Osteocyte (in vitro differentiated cells): ENCODE data around the gene KLHL25. TPM values are rescaled to one million over a fixed set of nuclear protein-coding genes. Genes with fewer than 3 reads are reported as not detected.

ENCODE experiments used
- DNase-seq: peaks from one replicate; pipeline ENCODE4 v3.0.0; 2021; ENCODE audit warnings: mixed read lengths; ENCODE audit not compliant: unreplicated experiment; ENCODE audit errors: extremely low spot score
- H3K27ac Mint-ChIP-seq: one replicate; pipeline ENCODE4 v1.8.0; 2021; ENCODE audit warnings: mild to moderate bottlenecking, mixed read lengths; ENCODE audit not compliant: unreplicated experiment
- H3K27me3 Mint-ChIP-seq: one replicate; pipeline ENCODE4 v1.8.0; 2021; ENCODE audit warnings: mixed read lengths; ENCODE audit not compliant: unreplicated experiment
- H3K36me3 Mint-ChIP-seq: one replicate; pipeline ENCODE4 v1.8.0; 2021; ENCODE audit warnings: mixed read lengths; ENCODE audit not compliant: unreplicated experiment
- H3K4me1 Mint-ChIP-seq: one replicate; pipeline ENCODE4 v1.8.0; 2021; ENCODE audit warnings: mixed read lengths; ENCODE audit not compliant: unreplicated experiment
- H3K4me3 Mint-ChIP-seq: one replicate; pipeline ENCODE4 v1.8.0; 2021; ENCODE audit warnings: mild to moderate bottlenecking, moderate library complexity, mixed read lengths; ENCODE audit not compliant: unreplicated experiment
- H3K9me3 Mint-ChIP-seq: one replicate; pipeline ENCODE4 v1.8.0; 2021; ENCODE audit warnings: mixed read lengths; ENCODE audit not compliant: unreplicated experiment
- long read RNA-seq: library from polyadenylated mRNA; unstranded; transcript quantifications from one replicate; pipeline ENCODE4 v2.0.0, GENCODE V29; 2021
- total RNA-seq: library from RNA; stranded (reverse); gene quantifications from 2 replicates; pipeline ENCODE4 v1.2.1, GENCODE V29; 2021
- TF ChIP-seq, protein P1 (sequence below): fragments of 200-600 bp; sonication (generic); IDR thresholded peaks from 2 replicates; pipeline ENCODE4 v1.5.0; 2021; ENCODE audit warnings: antibody characterized with exemption, mild to moderate bottlenecking, moderate library complexity

Gene KLHL25, protein sequence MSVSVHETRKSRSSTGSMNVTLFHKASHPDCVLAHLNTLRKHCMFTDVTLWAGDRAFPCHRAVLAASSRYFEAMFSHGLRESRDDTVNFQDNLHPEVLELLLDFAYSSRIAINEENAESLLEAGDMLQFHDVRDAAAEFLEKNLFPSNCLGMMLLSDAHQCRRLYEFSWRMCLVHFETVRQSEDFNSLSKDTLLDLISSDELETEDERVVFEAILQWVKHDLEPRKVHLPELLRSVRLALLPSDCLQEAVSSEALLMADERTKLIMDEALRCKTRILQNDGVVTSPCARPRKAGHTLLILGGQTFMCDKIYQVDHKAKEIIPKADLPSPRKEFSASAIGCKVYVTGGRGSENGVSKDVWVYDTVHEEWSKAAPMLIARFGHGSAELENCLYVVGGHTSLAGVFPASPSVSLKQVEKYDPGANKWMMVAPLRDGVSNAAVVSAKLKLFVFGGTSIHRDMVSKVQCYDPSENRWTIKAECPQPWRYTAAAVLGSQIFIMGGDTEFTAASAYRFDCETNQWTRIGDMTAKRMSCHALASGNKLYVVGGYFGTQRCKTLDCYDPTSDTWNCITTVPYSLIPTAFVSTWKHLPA
- 3.6 and 3.9 TPM in 2 replicates for total RNA-seq
- long read RNA-seq, partial matches to known transcripts = 3 of 4 reads
- long read RNA-seq, other reads (novel, unspliced or antisense) = 0 of 4 reads

GRCh38 chr15:85794598-85795336 lies at the start of gene KLHL25:
TSS of gene KLHL25 (minus strand) at chr15:85794925. CDS start at chr15:85769810, 25,115 bp downstream.
- peaks cover 21% of the 10 kb centered on the region for H3K4me1 Mint-ChIP-seq
- DNase-seq = peak; percentile 97
- no peaks in the 10 kb centered on the region for H3K9me3 Mint-ChIP-seq
- TF ChIP-seq, protein P1, sequence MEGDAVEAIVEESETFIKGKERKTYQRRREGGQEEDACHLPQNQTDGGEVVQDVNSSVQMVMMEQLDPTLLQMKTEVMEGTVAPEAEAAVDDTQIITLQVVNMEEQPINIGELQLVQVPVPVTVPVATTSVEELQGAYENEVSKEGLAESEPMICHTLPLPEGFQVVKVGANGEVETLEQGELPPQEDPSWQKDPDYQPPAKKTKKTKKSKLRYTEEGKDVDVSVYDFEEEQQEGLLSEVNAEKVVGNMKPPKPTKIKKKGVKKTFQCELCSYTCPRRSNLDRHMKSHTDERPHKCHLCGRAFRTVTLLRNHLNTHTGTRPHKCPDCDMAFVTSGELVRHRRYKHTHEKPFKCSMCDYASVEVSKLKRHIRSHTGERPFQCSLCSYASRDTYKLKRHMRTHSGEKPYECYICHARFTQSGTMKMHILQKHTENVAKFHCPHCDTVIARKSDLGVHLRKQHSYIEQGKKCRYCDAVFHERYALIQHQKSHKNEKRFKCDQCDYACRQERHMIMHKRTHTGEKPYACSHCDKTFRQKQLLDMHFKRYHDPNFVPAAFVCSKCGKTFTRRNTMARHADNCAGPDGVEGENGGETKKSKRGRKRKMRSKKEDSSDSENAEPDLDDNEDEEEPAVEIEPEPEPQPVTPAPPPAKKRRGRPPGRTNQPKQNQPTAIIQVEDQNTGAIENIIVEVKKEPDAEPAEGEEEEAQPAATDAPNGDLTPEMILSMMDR = no peak
- H3K4me3 Mint-ChIP-seq = peak within 1 kb of the TSS; percentile 81
- H3K36me3 Mint-ChIP-seq = no peaks in the 10 kb centered on the region
- peak within 1 kb of the TSS; percentile 76 for H3K27ac Mint-ChIP-seq
- peaks cover 5% of the 10 kb centered on the region for H3K27me3 Mint-ChIP-seq

GRCh38 chr15:85840802-85841152 lies 46.1 kb upstream of the KLHL25 start:
- Mint-ChIP-seq H3K4me1 (peaks cover 3% of the 10 kb centered on the region), H3K4me3 (no peak overlapping the region), H3K27me3 (peaks cover 25% of the 10 kb centered on the region), H3K36me3 (no peaks in the 10 kb centered on the region), H3K27ac (no peak overlapping the region), H3K9me3 (no peaks in the 10 kb centered on the region)
- TF ChIP-seq, protein P1 = no peak
- no peak for DNase-seq

DNA sequence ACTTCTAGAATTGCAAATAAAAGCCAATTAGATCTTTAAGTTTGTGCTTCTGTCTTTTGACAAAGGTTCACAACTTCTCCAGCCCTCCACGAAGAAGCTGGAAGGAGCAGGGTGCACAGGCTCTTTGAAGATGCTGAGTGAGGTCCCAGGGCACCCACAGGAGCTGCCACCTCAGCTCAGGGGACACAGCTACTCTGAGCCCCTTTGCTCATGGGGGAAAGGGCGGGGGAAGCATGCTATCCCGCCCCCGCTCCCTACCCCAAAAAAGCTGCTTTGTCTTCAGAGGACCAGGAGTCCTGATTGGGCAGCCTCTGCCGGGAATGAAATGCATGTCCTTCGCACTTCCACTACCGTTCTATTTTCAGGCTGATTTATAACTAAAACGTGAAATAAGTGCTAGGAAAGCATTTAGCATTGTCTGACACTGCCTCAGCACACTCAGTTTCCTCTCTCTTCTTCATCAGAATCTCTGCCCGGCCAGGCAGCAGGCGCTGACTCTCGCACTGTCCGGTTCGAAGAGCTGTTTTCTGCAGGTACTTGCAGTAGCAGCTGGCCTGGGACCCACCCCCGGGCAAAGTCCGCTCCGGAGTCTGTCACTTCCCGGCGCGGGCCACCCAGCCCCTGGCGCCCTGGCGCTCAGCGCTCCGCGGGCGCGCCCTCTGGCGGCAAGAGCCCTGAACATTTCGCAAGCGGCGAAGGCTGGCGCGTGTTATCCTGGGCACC lies 45.5 kb upstream of the KLHL25 start:
- H3K4me3 Mint-ChIP-seq = peak overlapping the region; percentile 71
- H3K27me3 Mint-ChIP-seq = peaks cover 19% of the 10 kb centered on the region
- TF ChIP-seq, protein P1 = peak; percentile 99
- H3K4me1 Mint-ChIP-seq = peaks cover 3% of the 10 kb centered on the region
- H3K36me3 Mint-ChIP-seq = no peaks in the 10 kb centered on the region
- DNase-seq = peak; percentile 92
- no peak overlapping the region for H3K27ac Mint-ChIP-seq
- H3K9me3 Mint-ChIP-seq = no peaks in the 10 kb centered on the region

DNA sequence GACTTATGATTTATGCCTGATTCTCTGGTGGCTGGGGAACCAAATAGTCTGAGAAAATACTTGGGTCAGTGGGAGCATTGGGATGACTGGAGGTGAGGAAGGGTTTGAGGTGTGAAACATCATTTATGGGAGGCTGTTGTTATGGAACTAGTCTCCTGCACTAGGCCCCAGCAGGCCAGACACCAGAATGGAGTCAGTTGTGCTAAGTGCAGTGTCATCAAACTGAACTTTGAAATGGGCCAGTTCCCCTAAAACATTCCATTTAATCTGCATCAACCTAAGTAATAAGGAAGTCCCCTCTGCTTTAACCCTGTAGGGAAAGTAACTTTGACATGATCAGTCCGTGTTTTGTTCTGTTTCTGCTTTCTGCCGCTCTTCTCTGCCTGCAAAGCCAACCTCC lies 44.9 kb upstream of the KLHL25 start:
- H3K27me3 Mint-ChIP-seq = peaks cover 14% of the 10 kb centered on the region
- TF ChIP-seq, protein P1 = no peak
- no peak for DNase-seq
- no peak overlapping the region for H3K4me3 Mint-ChIP-seq
- no peaks in the 10 kb centered on the region for H3K9me3 Mint-ChIP-seq
- peaks cover 3% of the 10 kb centered on the region for H3K4me1 Mint-ChIP-seq
- no peaks in the 10 kb centered on the region for H3K36me3 Mint-ChIP-seq
- no peak overlapping the region for H3K27ac Mint-ChIP-seq
